ENCODE results near the gene CFAP300. TPM values are rescaled to one million over a fixed set of nuclear protein-coding genes. Genes with fewer than 3 reads are reported as not detected.

The CFAP300 gene
- total RNA-seq, 2 donors from 2014 or later: 0.52 TPM; not detected in 1

Small RNAs within 50 kb of the gene (small RNA-seq; reads per million reads assigned to genes)
- gene RNA5SP535: not detected

Other genes with a start within 250 kb of the CFAP300 start
- gene CEP126, start 132.4 kb upstream of the CFAP300 start, total RNA-seq: 1 to 10 TPM; 2.6 to 4.0 TPM
- not detected for gene ANGPTL5, start 130.9 kb upstream of the CFAP300 start, total RNA-seq
- gene YAP1, start 63.0 kb downstream of the CFAP300 start, total RNA-seq: 10 to 100 TPM; 26.0 to 38.9 TPM

All from body of pancreas (tissue), 2 donors.